Left lung (tissue), 10 donors: ENCODE measurements around the gene MCF2L. TPM values are rescaled to one million over a fixed set of nuclear protein-coding genes. Genes with fewer than 3 reads are reported as not detected.
A peak's percentile ranks its signal among the peaks of the same experiment; 100 is the strongest.

Experiments used
- ATAC-seq: fragments of 200-7000 bp; cut with Tn5 transposase; one replicate; pipeline ENCODE4 v1.9.1; 2020; ENCODE audit warnings: moderate library complexity
- DNase-seq, 4 donors: peaks; one replicate each; pipeline ENCODE4 v3.0.0-alpha.2; 2013 to 2020
- H3K27ac ChIP-seq, 2 donors: fragments of 200-600 bp; sonication (generic) in 1 of 2; one replicate each; pipeline versions ENCODE4 v1.5.0 to v1.8.0; 2020 to 2021
- H3K27me3 ChIP-seq, 2 donors: fragments of 200-600 bp; sonication (generic) in 1 of 2; one replicate each; pipeline versions ENCODE4 v1.5.0 to v1.8.0; 2020 to 2021
- H3K36me3 ChIP-seq, 2 donors: fragments of 200-600 bp; sonication (generic) in 1 of 2; one replicate each; pipeline versions ENCODE4 v1.5.0 to v1.8.0; 2020 to 2021
- H3K4me1 ChIP-seq, 2 donors: fragments of 200-600 bp; one replicate each; pipeline ENCODE4 v1.8.0; 2021
- H3K4me3 ChIP-seq, 2 donors: fragments of 200-600 bp; sonication (generic) in 1 of 2; one replicate each; pipeline versions ENCODE4 v1.5.0 to v1.8.0; 2020 to 2021; ENCODE audit warnings: mild to moderate bottlenecking in 1 of 2
- H3K9me3 ChIP-seq, 2 donors: fragments of 200-600 bp; sonication (generic) in 1 of 2; one replicate each; pipeline versions ENCODE4 v1.5.0 to v1.8.0; 2020 to 2021
- intact Hi-C, 2 donors: fragments of 100-400 bp; cut with DNase I; formaldehyde crosslinking; loops; one replicate each; pipeline versions ENCODE4 v1.11.2 to v1.14.2; 2022
- polyA plus RNA-seq, 6 donors: library from polyadenylated mRNA; unstranded; fragments of 120-200 nt; gene quantifications; one replicate each; pipeline ENCODE4 v1.2.1, GENCODE V29; 2013; ENCODE audit not compliant: insufficient read length in 6 of 6
- total RNA-seq, 2 donors: library from RNA; stranded (reverse); fragmentation: NEBNext Ultra II Directional; extraction: Animal tissue kit (Norgen Biotek cat#: 25700); gene quantifications; one replicate each; pipeline ENCODE4 v1.2.1, GENCODE V29; 2021
- TF ChIP-seq, protein P1 (sequence below), 2 donors: fragments of 200-600 bp; sonication (generic) in 1 of 2; IDR thresholded peaks; one replicate each; pipeline versions ENCODE4 v1.5.0 to v1.8.0; 2021; ENCODE audit warnings: antibody characterized with exemption in 2 of 2
- donor health status: DM: no; HTN: yes; CAD: no.
- donor health status: DM: no; HTN: no; CAD: no.

The MCF2L gene
- total and polyA plus RNA-seq, 8 donors, result 22.2 to 39.5 (median 33.7) TPM

DNA sequence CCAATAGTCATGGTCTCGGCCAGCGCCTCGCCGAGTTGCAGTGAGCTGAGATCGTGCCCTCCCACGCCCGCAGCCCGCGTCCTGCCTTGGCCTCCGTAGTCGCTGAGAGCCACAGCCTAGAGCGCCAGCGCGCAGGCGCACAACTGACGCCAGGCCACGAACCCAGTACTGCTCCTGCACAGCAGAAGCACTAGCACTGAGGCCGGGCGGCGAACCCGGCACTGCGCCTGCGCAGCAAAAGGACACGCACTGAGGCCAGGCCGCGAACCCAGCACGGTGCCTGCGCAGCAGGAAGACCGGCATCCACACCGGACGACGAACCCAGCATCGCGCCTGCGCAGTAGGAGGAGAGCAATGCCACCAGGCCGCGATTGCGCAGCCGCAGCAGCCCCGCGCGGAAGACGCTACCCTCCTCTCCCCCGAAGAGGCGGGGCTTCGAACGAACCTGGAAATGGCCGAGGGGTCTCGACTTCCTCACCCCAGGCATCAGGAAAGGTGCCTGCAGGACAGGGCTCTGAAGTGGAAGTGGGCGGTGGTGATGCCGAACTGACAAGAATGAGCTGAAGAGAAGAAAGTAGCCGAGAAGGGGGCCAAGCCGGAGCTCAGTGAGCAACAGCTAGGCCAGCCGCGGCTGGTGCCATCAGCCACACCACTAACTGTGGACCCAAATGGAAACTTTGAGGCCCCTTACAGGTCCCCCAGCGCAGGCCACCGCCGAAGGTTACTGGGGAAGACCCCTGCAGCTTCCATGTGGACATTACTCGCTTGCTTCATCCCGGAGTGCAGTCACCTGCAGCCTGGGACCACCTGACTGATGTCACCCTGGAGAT lies 161.1 kb downstream of the MCF2L start:
- Histone ChIP-seq H3K27ac (no peak overlapping the region), H3K27me3 (peaks cover 3 to 36% of the 10 kb centered on the region in 2 donors), H3K4me1 (no peaks in the 10 kb centered on the region), H3K9me3 (no peaks in the 10 kb centered on the region), H3K36me3 (no peaks in the 10 kb centered on the region), H3K4me3 (peak overlapping the region; percentile 4 to 16)
- ATAC-seq (peak; percentile 66), DNase-seq (peak in 2 of 4 donors; percentile 40 to 85)
- intact Hi-C loops, result no loop called here
- TF ChIP-seq, protein P1, sequence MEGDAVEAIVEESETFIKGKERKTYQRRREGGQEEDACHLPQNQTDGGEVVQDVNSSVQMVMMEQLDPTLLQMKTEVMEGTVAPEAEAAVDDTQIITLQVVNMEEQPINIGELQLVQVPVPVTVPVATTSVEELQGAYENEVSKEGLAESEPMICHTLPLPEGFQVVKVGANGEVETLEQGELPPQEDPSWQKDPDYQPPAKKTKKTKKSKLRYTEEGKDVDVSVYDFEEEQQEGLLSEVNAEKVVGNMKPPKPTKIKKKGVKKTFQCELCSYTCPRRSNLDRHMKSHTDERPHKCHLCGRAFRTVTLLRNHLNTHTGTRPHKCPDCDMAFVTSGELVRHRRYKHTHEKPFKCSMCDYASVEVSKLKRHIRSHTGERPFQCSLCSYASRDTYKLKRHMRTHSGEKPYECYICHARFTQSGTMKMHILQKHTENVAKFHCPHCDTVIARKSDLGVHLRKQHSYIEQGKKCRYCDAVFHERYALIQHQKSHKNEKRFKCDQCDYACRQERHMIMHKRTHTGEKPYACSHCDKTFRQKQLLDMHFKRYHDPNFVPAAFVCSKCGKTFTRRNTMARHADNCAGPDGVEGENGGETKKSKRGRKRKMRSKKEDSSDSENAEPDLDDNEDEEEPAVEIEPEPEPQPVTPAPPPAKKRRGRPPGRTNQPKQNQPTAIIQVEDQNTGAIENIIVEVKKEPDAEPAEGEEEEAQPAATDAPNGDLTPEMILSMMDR (IDR thresholded peaks at IDR 0.05), result no peak

DNA sequence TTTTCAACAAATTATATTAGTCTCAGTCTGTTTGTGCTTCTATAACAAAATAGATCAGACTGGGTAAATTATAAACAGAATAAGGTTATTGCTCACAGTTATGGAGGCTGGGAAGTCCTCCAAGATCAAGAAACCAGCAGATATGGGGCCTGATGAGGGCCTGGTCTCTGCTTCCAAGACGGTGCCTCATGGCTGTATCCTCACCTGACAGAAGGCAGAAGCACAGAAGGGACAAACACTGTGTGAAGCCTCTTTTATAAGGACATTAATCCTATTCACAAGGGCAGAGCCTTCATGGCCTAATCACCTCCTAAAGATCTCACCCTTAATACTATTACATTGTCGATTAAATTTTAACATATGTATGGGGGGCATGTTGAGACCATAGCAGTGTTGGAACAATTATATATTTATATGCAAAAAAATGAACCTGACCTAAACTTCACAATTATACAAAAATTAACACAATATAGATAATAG lies 166.3 kb downstream of the MCF2L start:
- H3K36me3 ChIP-seq, result no peaks in the 10 kb centered on the region
- intact Hi-C loops, result no loop called here
- no peak for ATAC-seq
- H3K27me3 ChIP-seq, result peaks cover 3 to 14% of the 10 kb centered on the region in 2 donors
- DNase-seq, result no peak
- TF ChIP-seq, protein P1 (IDR thresholded peaks at IDR 0.05), result no peak
- no peak overlapping the region for H3K4me3 ChIP-seq
- no peak overlapping the region for H3K27ac ChIP-seq
- no peaks in the 10 kb centered on the region for H3K4me1 ChIP-seq
- H3K9me3 ChIP-seq, result no peaks in the 10 kb centered on the region

DNA sequence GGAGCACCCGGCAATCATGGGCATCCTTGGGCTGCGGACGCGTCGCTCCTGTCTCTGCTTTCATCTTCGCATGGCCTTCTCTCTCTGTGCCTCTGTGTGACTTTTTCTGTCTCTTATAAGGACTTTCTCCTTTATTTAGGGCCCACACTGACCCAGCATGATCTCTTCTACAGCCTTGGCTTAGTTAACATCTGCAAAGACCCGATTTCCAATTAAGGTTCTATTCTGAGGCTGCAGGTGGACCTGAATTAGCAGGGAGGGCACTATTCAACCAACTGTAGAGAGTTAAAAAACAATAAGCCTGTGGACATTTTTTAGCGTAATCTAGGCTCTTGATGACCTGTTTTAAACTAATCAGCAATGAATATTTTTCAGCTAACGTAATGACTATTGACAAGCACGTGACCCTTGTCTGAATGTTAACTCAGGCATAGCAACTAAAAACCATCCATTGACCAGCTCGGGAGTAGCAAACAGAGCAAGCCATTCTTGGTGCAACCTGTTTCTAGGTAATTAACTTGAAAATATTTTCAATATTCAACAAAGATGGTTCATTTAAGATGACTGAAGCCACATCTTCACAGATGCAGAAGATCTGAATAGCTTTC lies 168.8 kb downstream of the MCF2L start:
- Histone ChIP-seq H3K36me3 (no peaks in the 10 kb centered on the region), H3K27me3 (peaks cover 0 to 3% of the 10 kb centered on the region in 2 donors), H3K9me3 (no peaks in the 10 kb centered on the region), H3K27ac (no peak overlapping the region), H3K4me3 (no peak overlapping the region), H3K4me1 (no peaks in the 10 kb centered on the region)
- DNase-seq (no peak), ATAC-seq (no peak)
- TF ChIP-seq, protein P1 (IDR thresholded peaks at IDR 0.05), result no peak
- intact Hi-C loops, result no loop called here

DNA sequence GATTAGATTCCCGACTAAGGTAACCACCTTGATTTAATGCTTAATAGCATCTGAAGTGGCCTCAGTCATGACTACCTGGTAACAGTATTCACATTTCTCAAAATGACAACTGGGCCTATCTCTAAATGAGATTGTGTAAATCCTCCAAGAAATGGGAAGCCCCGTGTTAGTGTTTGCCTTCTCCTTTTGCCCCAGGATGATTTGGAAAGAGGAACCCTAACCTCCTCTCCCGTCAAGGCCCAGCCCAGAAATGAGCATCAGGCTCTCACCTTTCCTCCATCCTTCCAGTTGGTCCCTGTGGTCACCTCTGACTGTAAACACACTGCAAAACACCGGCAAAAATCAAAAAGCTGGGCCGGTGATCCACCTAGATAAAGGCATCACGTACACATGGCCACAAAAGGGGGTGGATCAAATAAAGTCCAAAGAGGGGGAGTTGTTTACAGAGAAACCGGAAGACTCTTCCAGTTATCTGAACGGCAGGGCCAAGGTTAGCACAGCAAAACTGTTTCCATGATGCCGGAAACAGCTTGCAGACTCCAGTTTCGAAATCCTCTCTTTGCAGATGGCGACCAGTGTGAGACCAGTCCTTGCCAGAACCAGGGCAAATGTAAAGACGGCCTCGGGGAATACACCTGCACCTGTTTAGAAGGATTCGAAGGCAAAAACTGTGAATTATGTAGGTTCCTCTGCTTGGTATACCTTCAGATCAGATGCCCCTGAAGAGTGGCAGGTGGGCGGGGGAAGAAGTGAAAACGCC lies 170.0 kb downstream of the MCF2L start:
- no peak overlapping the region for H3K27ac ChIP-seq
- H3K4me3 ChIP-seq, result no peak overlapping the region
- H3K27me3 ChIP-seq, result no peaks in the 10 kb centered on the region
- ATAC-seq (no peak), DNase-seq (no peak)
- H3K9me3 ChIP-seq, result no peaks in the 10 kb centered on the region
- H3K36me3 ChIP-seq, result no peaks in the 10 kb centered on the region
- H3K4me1 ChIP-seq, result no peaks in the 10 kb centered on the region
- intact Hi-C loops, result no loop called here
- TF ChIP-seq, protein P1 (IDR thresholded peaks at IDR 0.05), result no peak

DNA sequence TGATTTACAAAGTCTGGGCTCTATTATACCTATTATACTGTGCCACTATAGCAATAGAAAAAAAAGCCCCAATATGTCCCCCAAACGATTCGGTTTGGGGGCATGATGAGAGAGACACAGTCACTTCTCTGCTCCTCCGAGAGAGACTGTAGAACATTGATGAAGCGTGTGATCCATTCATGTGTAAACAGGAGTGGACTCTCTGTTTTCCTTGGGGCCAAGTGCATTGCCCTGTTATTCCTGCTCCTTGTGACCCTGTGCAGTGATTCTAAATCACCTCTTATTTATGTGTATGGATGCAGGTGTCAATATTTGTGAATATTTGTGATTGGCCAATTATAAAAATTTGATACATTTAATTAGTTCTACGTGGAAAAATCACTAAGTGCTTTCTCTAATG lies 170.6 kb downstream of the MCF2L start:
- no peak for ATAC-seq

More for the DNA sequence above, 170.6 kb downstream of the MCF2L start:
- Histone ChIP-seq H3K27ac (no peak overlapping the region), H3K4me1 (no peaks in the 10 kb centered on the region), H3K36me3 (no peaks in the 10 kb centered on the region), H3K27me3 (no peaks in the 10 kb centered on the region), H3K4me3 (no peak overlapping the region), H3K9me3 (no peaks in the 10 kb centered on the region)
- no peak for DNase-seq
- TF ChIP-seq, protein P1 (IDR thresholded peaks at IDR 0.05), result no peak
- intact Hi-C loops, result no loop called here
